Raji (cell line): ENCODE measurements around the gene ZNF652.

Experiments
- POLR2A ChIP-seq: IDR thresholded peaks from 2 replicates; pipeline ENCODE4 v1.6.1; 2011; ENCODE audit warnings: low read depth, low read length, control low read depth; ENCODE audit not compliant: insufficient read depth

Gene ZNF652

DNA sequence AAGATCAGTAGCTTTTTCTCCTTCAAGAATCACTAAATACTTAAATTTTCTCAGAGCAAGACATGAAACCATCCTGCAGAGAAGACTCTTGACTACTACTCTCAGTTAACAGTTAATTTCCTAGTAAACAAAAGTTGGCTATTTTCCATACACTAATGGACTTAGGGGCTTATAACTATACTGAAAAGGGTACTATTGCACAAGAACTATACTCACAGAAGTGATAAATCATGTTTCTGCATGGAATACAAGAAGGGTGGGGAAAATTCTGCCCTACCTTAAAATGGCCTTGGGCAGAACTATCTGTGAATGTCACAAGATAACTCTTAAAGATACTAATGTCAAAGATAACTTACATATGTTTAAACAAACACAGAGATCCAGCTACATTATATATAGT is 12.5 kb downstream of the ZNF652 start:
- TF ChIP-seq POLR2A, result no peak

DNA sequence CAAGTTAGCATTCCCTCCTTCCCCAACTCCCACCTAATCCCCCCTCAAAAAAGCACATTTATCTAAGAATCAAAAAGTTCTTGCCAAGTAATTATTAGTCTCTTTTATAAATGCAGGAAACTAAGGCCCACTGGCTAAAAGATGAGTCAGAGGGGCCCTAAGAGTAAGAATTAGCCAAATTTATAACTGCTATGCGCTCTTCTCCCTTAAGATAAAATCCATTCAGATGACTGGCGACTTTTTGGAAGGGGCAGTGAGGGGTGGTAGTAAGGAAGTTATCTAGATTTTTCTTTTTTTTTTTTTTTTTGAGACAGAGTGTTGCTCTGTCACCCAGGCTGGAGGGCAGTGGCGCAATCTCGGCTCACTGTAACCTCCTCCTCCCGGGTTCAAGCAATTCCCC is 17.1 kb downstream of the ZNF652 start:
- no peak for TF ChIP-seq POLR2A

DNA sequence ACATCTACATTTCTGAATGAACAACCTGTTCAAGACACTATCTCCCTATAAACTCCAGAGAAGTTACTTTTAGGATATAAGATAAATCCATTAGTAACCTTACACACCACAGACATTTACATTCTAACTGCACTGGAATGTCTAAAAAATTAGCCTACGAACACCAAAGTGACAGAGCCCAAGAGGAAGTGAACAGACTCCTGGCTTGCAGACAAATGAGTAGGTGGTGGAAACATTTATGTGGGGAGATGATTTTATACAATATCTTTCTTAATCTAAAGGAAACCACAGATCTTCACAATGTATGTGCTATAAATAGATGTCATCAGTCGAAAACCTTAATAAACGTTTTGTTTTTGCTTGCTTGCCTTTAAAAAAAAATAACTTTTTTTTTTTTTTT is 18.8 kb downstream of the ZNF652 start:
- no peak for TF ChIP-seq POLR2A

DNA sequence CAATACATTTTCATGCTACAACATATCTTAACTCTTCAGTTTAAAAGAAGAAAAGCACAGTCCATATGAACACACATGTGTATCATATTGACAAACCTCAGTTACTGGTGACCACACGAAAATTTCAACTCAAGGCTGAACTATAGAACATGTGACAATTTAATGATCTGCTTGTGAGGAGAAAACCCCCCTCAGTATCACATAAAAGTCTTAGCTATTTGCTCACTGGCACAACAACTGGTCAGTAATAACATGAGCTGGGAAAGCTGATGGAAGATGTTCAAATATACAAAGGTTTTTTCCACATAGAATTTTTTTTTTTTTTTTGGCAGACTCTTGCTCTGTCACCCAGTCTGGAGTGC is 19.5 kb downstream of the ZNF652 start:
- no peak for TF ChIP-seq POLR2A

DNA sequence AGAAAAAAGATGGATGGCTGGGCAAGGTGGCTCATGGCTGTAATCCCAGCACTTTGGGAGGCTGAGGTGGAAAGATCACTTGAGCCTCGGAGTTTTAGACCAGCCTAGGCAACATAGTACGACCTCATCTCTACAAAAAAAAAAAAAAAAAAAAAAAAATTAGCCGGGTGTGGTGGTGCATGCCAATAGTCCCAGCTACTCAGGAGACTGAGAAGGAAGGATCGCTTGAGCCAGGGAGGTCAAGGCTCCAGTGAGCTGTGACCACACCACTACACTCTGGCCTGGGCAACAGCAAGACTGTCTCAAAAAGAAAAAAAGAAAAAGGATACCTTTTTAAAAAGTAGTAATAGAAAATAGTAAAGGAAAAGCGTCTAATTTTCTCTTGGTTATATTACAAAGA is 20.7 kb downstream of the ZNF652 start:
- TF ChIP-seq POLR2A, result no peak

DNA sequence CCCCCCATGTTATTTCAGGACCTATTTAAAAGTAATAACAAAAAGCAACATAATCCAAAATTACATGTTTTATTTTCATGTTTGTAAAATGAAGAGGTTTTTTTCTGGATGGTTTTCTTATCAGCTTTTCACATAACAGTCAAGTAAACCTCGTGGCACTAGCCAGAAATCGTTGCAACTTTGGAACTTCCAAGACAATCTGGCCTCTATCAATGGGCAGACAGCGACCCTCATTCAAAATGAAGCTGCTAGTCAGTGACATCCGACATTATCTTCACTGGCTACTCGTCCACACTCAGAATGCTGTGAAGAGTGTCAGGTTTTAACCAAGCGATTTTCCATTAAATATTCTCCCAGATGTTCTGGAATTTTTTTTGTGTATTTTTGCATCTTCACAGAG is 22.7 kb downstream of the ZNF652 start:
- TF ChIP-seq POLR2A, result no peak

DNA sequence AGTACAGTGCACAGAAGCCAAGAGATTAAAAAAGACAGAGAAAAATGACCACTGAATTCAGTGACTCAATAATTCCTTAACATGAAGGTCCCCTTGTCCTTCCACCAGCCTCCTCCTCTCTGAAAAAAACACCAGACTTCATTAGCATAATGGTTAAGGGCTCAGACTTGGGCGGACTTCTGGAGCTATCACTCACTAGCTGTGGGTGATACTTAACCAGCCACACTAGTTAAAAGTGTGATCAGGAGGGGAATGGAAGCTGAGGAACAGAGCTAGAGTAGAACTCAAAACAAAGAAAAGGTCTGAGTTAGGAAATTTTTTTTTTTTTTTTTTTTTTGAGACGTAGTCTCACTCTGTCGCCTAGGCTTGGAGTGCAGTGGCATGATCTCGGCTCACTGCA is 23.2 kb downstream of the ZNF652 start:
- TF ChIP-seq POLR2A, result no peak

DNA sequence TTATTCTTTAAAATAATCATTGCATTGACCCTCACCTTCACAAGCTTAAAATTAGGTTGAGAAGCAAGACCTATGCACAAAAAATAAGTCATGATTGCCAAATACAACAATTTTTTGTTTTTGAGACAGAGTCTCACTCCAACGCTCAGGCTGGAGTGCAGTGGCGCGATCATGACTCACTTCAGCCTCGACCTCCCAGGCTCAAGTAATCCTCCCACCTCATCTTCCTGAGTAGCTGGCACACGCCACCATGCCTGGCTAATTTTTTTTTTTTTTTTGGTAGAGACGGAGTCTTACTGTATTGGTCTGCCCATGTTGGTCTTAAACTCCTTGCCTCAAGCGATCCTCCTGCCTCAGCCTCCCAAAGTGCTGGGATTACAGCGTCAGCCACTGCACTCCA is 24.2 kb downstream of the ZNF652 start:
- TF ChIP-seq POLR2A, result no peak

DNA sequence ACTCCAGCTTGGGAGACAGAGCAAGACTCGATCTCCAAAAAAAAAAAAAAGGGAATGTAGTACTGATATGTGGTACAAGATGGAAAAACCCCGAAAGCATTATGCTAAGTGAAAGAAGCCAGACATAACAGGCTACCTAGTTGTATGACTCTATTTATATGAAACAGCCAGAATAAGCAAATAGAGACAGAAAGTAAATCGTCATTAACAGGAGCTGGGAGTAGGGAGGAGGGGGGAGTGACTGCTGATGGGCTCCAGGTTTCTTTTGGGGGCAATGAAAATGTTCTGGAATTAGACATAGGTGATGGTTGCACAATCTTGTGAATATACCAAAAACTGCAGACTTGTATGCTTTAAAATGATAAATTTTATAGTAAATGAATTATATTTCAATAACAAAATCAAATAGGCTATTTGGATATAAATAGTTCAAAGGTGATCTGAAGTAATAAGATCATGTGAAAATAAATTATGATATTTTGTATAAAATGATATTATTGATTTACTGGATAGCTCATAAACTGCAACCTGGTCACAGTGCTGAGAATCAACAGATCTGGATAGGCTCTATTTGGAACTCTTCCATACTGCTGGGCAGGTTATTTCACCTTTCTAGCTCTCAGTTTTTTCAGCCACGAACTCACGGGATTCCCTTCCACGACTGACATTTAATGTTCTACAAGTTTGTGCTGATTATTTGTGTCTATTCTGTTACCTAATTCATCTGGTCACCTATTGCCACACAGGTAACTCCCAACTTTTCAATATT is 27.1 kb downstream of the ZNF652 start:
- TF ChIP-seq POLR2A, result no peak

DNA sequence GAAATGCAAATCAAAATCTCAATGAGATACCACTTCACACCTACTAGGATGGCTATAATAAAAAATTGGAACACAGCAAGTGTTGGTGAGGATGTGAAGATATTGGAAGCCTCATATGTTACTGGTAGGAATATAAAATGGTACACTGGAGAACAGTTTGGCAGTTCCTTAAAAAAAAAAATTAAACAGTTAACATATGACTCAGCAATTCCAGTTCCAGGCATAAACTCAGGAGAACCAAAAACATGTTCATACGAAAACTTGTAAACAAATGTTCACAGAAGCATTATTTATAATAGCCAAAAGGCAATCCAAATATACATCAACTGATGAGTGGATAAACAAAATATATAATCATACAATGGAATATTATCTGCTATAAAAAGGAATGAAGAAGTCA is 28.2 kb downstream of the ZNF652 start:
- no peak for TF ChIP-seq POLR2A

DNA sequence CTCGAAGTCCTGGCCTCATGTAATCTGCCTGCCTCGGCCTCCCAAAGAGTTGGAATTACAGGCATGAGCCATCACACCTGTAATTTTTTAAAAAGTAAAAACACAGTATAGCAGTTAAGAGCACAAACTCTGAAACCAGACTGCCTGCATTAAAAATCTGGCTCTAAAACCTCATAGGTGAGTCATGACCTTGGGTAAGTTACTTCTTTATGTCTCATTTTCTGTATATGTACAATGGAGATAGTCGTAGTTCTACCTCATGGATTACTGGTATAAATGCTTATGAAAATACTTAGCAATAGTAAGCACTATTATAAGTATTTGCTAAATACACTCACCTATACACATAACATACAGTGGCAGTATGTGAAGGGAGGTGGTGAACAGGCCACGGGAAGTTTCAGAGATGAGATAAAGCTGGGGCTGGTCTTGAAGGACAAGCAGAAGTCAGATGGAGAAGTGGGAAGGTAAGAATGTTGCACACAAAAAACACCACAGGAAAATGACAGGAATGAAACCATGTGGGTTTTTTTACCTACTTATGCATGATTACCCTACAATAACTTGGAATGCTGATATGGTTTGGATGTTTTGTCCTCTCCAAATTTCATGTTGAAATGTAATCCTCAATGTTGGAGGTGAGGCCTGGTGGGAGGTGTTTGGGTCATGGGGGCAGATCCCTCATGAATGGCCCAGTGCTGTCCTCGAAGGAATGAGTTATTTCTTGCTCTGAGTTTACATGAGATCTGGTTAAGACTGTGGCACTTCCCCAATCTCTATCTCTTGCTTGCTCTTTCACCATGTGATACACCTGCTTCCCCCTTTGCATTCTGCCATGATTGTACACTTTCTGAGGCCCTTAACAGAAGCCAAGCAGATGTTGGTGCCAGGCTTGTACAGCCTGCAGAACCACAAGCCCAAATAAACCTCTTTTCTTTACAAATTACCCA is 33.9 kb downstream of the ZNF652 start:
- no peak for TF ChIP-seq POLR2A

DNA sequence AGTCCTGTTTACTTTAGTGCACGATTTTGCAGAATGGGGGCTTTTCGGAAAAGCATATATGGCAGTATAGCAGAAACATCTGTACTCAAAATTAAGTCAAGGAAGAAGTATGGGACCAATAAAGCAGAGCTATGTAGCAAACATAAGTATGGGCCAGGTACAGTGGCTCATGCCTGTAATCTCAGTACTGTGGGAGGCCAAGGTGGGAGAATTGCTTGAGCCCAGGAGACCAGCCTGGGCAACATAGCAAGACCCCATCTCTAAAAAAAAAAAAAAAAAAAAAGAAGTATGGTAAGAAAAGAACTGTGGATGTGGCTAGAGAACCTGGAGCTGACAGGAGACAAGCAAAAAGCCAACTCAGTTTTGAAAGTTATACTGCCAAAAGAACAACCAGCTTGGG is 36.1 kb downstream of the ZNF652 start:
- no peak for TF ChIP-seq POLR2A

DNA sequence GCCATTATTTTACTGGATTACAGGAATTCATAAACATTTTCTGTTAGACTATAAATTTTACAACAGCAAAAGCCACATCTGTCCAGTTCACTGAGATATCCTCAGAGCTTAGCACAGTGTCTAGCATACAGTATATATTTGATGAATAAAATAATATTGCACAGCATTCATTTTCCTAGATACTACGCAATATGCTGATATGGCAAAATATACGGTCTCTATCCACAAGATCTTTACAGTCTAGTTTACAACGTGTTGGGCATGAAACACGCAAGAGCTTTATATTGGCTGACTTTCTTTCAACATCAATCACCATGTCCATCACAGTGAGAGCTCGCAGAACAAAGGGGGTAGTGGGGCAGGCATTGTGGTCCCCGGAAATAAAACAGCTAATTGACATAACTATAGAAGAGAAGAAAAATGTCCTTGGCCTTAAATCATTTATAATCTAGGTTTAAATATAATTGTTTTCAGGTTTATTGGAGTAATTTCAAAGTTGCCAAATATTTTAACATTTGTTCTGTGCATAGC is 43.5 kb downstream of the ZNF652 start:
- no peak for TF ChIP-seq POLR2A

DNA sequence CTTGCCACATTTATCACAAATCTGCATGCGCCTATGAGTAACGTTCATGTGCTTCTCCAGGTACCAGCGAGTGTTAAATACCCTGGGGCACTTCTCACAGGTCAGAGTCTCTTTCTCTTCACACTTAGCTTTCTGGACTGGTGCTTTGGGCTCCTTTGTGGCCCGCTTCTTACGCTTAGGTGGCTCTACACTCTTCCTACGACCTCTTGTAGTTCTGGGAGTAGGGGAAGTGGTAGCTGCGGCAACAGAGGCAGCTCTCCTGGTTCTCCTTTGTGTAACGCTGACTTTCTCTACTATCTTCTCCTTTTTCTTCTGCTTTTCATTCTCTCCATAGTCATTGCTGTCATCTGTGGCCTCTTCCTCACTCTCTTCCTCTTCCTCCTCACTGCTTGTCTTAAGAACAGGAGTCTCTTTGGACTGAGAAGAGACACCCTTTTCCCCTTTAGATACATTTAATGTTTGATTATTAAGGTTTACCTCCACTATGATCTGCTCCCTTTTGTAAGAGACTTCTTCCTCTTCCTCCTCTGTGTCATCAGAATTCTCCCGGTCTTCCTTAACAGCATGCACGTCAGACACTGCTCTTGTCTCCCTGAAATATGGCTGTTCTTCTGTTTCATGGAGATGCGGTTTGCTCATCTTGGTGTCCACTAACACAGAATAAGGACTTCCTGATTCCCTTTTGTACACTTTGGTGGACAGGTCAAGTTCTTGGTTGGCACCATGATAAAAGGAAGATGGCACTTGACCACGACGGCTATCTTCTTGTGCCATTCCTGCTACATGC is 45.0 kb downstream of the ZNF652 start:
- no peak for TF ChIP-seq POLR2A

DNA sequence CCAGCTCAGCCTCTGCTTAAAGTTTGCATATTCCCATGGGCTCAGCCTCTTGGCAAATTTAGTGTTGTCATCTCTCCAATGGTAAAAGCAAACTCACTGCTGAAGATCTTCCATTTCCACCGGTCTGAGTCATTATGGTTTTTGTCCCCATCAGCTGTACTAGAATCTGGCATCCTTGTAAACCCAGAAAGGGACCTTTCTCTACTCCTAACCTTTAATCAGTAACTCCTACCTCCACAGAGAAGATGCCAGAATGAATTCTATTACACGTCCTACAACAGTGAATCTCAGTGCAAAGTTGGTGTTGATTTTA is 45.8 kb downstream of the ZNF652 start:
- no peak for TF ChIP-seq POLR2A

DNA sequence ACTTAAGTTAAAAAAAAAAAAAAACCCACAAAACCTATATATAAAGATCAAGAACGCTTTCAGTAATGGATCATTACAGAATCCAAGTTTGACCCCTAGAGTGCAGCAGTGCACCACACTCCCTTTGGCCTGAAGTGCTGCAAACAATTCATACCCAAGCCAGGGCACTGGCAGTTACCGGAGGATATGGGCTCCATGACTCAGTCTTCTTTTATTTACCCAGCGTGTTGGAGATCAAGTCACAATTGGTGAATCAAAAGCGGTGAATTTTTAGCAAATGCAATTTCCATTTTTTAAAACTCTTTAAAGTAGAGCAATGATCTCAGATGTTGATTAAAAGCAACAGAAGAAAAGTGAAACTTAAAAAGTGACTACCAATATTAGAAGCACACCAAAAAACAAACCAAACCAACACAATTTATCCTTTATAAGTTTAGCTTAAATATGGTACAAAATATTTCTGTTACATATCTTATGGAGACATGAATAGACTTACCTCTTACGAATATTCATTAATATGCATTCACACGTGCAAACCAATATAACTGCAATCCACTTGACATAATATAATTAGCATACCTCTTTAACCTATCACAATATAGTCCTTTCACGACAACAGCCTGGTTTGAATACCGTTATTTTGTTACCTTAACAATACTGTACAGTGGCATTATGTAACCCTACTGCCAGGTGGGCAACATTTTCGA is 46.3 kb downstream of the ZNF652 start:
- TF ChIP-seq POLR2A, result no peak

DNA sequence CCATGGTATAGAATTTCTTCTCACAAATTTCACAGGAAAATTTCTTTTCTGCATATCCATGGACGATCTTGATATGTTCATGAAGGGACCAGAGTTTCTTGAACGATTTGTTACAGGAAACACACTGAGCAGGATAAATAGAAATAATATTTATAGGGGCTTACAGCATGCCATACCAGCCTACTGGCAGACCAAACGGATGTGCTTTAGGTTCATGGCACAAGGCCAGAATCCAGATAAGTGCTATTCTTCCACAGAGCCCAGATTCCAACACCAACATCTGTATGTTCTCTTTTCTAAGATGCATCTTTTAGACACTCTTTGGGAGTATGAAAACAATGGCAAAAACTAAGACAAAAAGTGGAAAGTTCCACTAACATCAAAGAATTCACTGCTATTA is 49.3 kb downstream of the ZNF652 start:
- no peak for TF ChIP-seq POLR2A
